ENCODE data around the gene PATE1. TPM values are rescaled to one million over a fixed set of nuclear protein-coding genes. Genes with fewer than 3 reads are reported as not detected.

The PATE1 gene
- total and polyA plus RNA-seq, 7 donors, result not detected

- intact Hi-C loops (cut with DNase I), result no loop called here
- no peak overlapping the region for H3K27ac ChIP-seq
- H3K36me3 ChIP-seq, result no peaks in the 10 kb centered on the region
- no peak for TF ChIP-seq EP300 (IDR thresholded peaks at IDR 0.05)
- no peak for TF ChIP-seq POLR2A (IDR thresholded peaks at IDR 0.05)
- no peak for TF ChIP-seq POLR2AphosphoS5 (IDR thresholded peaks at IDR 0.05)
- no peak for TF ChIP-seq CTCF (IDR thresholded peaks at IDR 0.05)
- peaks cover 0 to 10% (median 0%) of the 10 kb centered on the region in 4 donors for H3K4me1 ChIP-seq
- DNase-seq, result no peak
- no peak overlapping the region for H3K4me3 ChIP-seq
- H3K27me3 ChIP-seq, result no peaks in the 10 kb centered on the region
- no peaks in the 10 kb centered on the region for H3K9me3 ChIP-seq
- 57 to 69% methylated on average over 5 of the region's 5 CpGs for WGBS, 2 donors
Measured at GRCh38 chr11:125777309-125777708, 31.2 kb downstream of the PATE1 start.

- intact Hi-C loops (cut with DNase I), result no loop called here
- Histone ChIP-seq H3K4me1 (no peaks in the 10 kb centered on the region), H3K36me3 (no peaks in the 10 kb centered on the region), H3K27ac (no peak within 1 kb of the TSS), H3K27me3 (no peaks in the 10 kb centered on the region), H3K9me3 (no peaks in the 10 kb centered on the region), H3K4me3 (no peak within 1 kb of the TSS)
- TF ChIP-seq POLR2A (IDR thresholded peaks at IDR 0.05), result no peak
- no peak for DNase-seq
Measured at GRCh38 chr11:125778728-125779127, 32.6 kb downstream of the PATE1 start, which contains the start of gene PATE2. PATE2 (minus strand) TSS chr11:125778828; CDS start chr11:125778773, 55 bp downstream.

- intact Hi-C loops (cut with DNase I), result no loop called here
- Histone ChIP-seq H3K36me3 (no peaks in the 10 kb centered on the region), H3K4me1 (no peaks in the 10 kb centered on the region), H3K27ac (no peak overlapping the region), H3K27me3 (no peaks in the 10 kb centered on the region), H3K4me3 (no peak overlapping the region), H3K9me3 (no peaks in the 10 kb centered on the region)
- no peak for TF ChIP-seq EP300 (IDR thresholded peaks at IDR 0.05)
- TF ChIP-seq CTCF (IDR thresholded peaks at IDR 0.05), result no peak
- no peak for TF ChIP-seq POLR2AphosphoS5 (IDR thresholded peaks at IDR 0.05)
- TF ChIP-seq POLR2A (IDR thresholded peaks at IDR 0.05), result no peak
- DNase-seq, result no peak
- 44 to 58% methylated on average over 2 of the region's 2 CpGs for WGBS, 2 donors
Measured at GRCh38 chr11:125784678-125785077, 38.6 kb downstream of the PATE1 start.

GRCh38 chr11:125787827-125788226 is 41.7 kb downstream of the PATE1 start, which contains the start of gene PATE3:
PATE3 (plus strand) TSS chr11:125788127; CDS start chr11:125788152, 25 bp downstream.
- no peak for DNase-seq
- Histone ChIP-seq H3K9me3 (no peaks in the 10 kb centered on the region), H3K4me1 (no peaks in the 10 kb centered on the region), H3K27ac (no peak within 1 kb of the TSS), H3K27me3 (no peaks in the 10 kb centered on the region), H3K36me3 (no peaks in the 10 kb centered on the region), H3K4me3 (no peak within 1 kb of the TSS)
- intact Hi-C loops (cut with DNase I), result no loop called here
- WGBS, 2 donors, result 48 to 55% methylated on average over 2 of the region's 2 CpGs
- TF ChIP-seq EP300 (IDR thresholded peaks at IDR 0.05) (no peak), POLR2AphosphoS5 (IDR thresholded peaks at IDR 0.05) (no peak), POLR2A (IDR thresholded peaks at IDR 0.05) (no peak), CTCF (IDR thresholded peaks at IDR 0.05) (no peak)

DNA sequence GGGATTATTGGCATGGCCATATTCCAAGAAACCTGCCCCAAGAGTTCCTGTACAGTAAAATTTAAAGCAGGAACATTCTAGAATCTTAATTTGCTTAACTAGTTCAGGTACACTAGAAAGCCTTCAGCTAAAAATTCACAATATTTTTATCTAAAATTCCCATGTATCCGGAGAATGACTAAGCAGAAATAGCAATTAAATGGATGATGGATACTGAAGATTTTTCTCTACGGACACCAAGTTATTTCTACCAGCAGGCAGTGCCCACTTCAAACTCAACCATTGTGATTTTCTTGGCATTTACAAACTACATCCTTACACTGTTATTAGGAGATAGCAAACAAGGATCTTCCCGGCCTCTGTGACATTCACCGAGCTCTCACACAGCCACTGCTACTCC is 44.7 kb downstream of the PATE1 start:
- 93 to 94% methylated on average over 4 of the region's 4 CpGs for WGBS, 2 donors
- peaks cover 0 to 5% (median 2%) of the 10 kb centered on the region in 4 donors for H3K9me3 ChIP-seq

More for the DNA sequence above, 44.7 kb downstream of the PATE1 start:
- Histone ChIP-seq H3K4me3 (no peak overlapping the region), H3K27ac (no peak overlapping the region), H3K4me1 (no peaks in the 10 kb centered on the region), H3K36me3 (no peaks in the 10 kb centered on the region), H3K27me3 (no peaks in the 10 kb centered on the region)
- intact Hi-C loops (cut with DNase I), result no loop called here
- TF ChIP-seq POLR2AphosphoS5 (IDR thresholded peaks at IDR 0.05) (no peak), CTCF (IDR thresholded peaks at IDR 0.05) (no peak), POLR2A (IDR thresholded peaks at IDR 0.05) (no peak), EP300 (IDR thresholded peaks at IDR 0.05) (no peak)
- no peak for DNase-seq
